ENCODE results near the gene PRM3.

DNA sequence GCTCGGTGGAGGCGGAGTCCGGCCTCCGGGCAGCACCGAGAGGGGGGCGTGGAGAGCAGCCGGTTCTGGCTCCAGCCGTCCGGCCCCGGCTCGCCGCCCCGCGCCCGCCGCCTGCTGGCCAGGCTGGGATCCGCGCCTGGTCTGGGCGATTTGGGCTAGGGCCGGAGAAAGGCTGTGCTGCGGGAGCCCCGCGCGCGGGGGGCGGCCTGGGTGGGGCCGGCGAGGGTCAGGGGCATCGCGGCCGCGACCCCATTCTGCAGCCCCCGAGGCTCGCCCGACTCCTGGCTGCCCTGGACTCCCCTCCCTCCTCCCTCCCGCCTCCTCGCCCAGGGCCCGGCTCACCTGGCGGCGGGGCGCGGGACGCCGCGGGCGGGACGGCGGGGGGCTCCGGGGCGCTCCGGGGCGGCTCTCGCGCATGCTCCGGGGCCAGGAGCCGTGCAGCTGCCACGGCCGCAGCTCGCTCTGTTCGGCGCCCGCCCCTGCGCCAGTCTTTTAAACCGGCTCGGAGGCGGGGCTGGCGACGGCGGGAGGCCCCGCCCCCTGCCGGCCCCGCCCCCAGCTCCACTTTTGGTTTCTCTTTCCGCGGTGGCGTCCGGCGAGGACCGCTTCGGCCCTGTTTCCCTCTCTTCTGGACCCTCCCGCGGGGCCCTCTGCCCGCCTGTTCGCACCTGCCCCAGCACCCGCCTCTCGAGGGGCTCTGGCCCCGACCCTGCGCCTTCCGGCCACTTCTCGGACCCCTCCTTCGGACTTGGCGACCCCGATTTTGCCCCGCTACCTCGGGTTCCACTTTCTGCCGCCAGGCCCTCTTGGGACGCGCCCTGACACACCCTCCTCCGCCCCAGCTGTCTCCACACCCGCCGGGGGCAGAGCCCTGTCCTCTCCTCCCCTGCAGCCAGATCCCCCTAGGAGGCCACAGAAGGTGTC lies 17.4 kb downstream of the PRM3 start, which contains the start of gene SOCS1:
- no peak for TF ChIP-seq YY1 (IDR thresholded peaks at IDR 0.05; ENCODE audit: low read depth)
- TF ChIP-seq, protein P1, sequence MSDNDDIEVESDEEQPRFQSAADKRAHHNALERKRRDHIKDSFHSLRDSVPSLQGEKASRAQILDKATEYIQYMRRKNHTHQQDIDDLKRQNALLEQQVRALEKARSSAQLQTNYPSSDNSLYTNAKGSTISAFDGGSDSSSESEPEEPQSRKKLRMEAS (IDR thresholded peaks at IDR 0.05) = peak; percentile 63
- no peak for TF ChIP-seq CEBPB (IDR thresholded peaks at IDR 0.05)
- TF ChIP-seq CREB1 (IDR thresholded peaks at IDR 0.05; ENCODE audit: low read depth) = no peak
- TF ChIP-seq RAD21 (IDR thresholded peaks at IDR 0.05; ENCODE audit: low read depth) = peak; percentile 71; the same call in 1 of the 2 replicates
- peak; percentile 85 for TF ChIP-seq TAF1 (IDR thresholded peaks at IDR 0.05; ENCODE audit: low read depth)
- no peak for TF ChIP-seq EP300 (IDR thresholded peaks at IDR 0.05; ENCODE audit: borderline replicate concordance)
- peak; percentile 4; the same call in 1 of the 2 replicates for TF ChIP-seq TCF12 (IDR thresholded peaks at IDR 0.05; ENCODE audit: low read depth)
- no peak for TF ChIP-seq REST (IDR thresholded peaks at IDR 0.05; ENCODE audit: low read depth)
- no peak for TF ChIP-seq EGR1 (IDR thresholded peaks at IDR 0.05)

All from Ishikawa (cell line).